HT1080 (cell line): ENCODE measurements around the gene CCDC167. TPM values are rescaled to one million over a fixed set of nuclear protein-coding genes. Genes with fewer than 3 reads are reported as not detected.
"Not testable (repeated sequence)": the region's sequence is repeated elsewhere in the genome, so short reads cannot be mapped to it uniquely, and the experiment has no call there.

ENCODE experiments used
- DNase-seq: peaks from one replicate; pipeline ENCODE4 v3.0.0-alpha.2; 2015; ENCODE audit warnings: low read depth
- total RNA-seq: library from RNA; depleted of rRNA; stranded (reverse); fragments of >200 nt; shearing (Covaris generic); gene quantifications from 2 replicates; pipeline ENCODE4 v1.2.3, GENCODE V29; 2014

Gene CCDC167
- total RNA-seq, 1 experiment from 2014 or later, result 19.5 TPM

DNA sequence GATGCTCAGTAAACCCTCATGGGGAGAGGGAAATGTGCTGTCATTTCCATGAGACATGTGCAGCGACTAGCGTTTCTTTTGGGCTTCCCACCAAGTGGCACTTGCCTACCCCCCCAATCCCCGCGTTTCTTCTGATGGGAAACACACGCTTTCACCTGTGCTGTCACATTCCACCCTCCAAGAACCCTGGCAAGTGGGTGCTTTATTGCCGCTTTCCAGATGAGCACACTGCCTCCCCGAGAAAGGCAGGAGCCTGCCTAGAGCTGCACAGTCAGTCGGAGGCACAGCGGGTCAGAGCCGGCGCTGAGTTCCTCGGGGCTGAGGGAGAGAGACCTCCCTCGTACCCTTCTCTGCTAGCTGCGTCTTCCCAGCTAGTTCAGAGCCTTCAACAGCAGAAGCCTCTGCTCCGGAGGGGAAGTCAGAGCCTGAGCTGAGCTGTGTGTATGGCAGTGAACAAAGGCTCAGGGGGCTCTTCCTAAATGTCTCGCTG is 12.3 kb upstream of the CCDC167 start:
- no peak for DNase-seq

DNA sequence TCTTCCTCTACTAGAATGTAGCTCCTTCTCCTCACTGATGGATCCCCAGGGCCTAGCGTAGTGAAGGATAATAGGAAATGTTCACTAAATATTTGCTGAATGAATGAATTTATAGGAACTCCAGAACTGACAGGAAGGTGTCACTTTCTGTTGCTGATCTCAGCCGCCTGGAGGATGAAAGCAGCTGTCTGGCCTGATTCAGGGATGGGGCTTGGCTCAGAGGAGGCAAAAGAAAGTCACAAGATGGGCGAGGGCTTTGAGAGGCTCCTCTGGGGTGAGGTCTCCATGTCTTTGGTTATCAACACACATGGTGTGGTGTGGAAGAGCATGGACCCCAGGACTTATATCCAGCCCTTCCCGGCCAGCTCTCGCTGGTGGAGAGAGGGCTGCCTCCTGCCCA is 11.5 kb upstream of the CCDC167 start:
- no peak for DNase-seq

DNA sequence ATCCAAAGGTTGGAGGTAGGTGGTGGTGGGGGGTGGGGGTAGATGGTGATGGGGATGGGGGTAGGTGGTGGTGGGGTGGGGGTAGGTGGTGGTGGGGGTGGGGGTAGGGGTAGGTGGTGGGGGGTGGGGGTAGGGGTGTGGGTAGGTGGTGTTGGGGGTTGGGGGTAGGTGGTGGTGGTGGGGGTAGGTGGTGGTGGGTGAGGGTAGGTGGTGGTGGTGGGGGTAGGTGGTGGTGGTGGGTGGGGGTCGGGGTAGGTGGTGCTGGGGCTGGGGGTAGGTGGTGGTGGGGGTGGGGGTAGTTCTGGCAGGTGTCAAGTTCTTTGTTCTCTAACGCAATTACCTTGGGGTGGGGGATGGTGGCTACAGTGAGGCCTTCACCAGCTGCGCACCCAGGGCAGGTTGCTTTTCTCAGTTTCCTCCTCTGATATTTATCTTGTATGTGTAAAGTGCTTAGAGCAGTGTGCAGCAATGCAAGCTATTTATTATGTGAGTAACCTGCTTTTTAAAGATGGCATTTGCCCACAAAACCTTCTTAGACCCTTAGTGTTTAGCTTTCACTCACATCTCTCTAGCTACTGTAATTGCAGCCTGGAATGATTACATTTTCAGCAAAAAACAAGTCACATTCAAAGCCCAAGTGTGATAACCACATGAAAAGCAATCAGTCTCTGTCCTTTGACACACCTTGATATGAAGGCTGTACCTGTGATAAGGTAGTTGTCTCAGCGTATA is 8.2 kb upstream of the CCDC167 start:
- DNase-seq, result no peak

DNA sequence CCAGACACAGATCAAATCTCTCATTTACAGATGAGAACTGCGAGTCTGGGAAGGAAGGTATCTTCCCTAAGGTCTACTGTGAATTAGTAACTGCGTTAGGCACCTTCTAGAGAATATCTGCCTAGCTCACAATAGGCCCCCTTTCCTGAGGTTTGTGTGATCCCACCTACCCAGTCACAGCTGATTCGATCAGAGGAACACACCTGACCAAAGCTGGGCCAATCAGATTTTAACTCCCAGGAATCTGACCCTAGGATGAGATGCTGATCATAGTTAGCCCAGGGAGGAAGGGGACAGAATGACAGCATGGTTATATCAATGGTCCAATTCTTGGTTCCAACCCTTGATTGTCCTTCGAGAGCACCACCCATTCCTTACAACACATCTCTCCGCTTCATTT is 7.4 kb upstream of the CCDC167 start:
- DNase-seq, result no peak

DNA sequence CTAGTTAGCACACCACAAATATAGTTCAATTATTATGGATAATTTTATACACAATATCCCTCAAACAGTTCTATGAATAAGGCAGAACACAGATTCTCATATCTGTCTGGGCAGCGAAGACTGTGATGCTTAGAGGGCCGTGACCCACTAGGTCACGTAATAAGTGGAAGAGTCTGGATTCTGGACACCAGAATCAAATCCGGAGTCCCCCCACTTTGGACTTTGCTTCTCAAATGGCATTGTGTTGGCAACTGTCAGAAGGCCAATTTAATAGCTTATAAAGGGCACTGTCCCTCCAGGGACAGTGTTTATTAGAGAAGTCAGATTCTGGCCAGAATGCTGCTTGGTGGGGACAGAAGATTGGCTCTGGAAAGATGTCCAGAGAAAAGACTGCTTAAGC is 6.8 kb upstream of the CCDC167 start:
- DNase-seq, result no peak

DNA sequence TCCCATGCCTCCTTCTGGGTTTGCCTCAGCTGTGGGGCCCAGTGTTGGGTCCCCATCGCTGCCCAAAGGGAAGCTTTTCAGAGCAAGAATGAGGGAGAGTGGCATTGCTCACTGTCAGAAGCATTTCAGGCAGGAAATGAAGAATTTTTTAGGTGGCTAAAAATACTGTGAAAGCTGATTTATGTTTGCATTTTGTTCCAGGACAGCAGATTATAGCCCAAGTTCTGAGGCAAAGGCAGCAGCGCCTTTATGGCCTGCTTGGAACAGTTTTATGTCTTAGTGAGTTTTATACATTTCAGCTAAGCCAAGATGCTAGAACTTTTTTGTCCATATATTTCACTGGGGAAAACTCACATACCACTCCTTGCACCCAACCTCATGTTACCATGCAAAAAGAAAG is 4.3 kb upstream of the CCDC167 start:
- no peak for DNase-seq

DNA sequence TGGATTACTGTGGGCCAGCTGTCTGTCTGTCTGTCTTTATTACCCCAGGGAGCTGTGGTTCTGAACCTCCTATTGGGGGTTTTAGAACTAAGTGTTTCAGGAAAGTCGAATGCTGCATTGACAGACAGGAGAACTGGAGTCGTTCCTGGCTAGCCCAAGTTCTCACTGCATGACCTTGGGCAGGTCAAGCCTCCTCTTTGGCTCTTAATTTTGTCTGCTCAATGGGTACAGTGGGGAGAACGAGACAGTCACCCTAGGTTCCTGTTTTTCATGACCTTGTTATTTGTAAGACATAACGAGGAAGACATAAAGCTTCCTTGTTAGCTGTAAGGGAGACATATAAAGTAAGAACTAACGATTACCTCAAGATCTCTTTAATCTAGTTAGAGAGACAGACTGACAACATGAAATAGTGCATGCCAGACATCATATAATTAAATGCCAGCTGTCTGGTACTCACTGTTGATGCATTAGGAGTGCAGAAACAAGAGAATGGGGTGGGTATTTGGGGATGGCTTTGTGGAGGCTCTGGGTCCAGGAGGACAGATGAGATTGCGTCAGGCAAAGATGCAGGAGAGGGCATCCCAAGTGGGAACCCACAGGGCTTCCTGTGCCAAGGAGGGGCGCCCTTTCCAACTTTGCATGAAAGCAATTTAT is 3.7 kb upstream of the CCDC167 start:
- DNase-seq, result no peak

DNA sequence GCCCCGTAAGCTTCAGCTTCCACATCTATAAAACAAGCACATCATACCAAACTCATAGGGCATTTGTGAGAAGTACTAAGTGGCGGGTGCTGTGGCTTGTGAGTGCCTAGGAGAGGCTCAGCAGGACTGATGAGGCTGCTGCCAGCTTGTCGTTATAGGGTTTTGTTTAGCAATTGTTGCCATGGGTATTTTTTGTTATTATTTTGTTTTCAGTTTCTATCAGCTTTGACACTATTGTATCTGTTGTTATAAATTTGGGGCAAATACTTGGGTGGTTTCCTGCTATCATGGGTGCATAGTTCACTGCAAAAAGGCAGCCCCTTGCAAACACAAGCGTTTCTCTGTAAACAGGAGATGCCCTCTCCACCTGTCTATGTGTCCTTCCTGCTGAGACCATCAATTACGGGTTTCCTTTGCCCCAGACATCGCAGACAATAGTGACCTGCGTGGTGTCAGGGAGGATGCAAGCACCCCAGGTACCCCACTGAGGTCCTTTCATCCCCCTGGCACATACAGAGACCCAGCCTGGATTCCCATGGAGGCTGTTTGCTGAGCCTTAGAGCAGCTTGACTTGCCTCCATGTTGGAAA is 3.1 kb upstream of the CCDC167 start:
- DNase-seq, result no peak

DNA sequence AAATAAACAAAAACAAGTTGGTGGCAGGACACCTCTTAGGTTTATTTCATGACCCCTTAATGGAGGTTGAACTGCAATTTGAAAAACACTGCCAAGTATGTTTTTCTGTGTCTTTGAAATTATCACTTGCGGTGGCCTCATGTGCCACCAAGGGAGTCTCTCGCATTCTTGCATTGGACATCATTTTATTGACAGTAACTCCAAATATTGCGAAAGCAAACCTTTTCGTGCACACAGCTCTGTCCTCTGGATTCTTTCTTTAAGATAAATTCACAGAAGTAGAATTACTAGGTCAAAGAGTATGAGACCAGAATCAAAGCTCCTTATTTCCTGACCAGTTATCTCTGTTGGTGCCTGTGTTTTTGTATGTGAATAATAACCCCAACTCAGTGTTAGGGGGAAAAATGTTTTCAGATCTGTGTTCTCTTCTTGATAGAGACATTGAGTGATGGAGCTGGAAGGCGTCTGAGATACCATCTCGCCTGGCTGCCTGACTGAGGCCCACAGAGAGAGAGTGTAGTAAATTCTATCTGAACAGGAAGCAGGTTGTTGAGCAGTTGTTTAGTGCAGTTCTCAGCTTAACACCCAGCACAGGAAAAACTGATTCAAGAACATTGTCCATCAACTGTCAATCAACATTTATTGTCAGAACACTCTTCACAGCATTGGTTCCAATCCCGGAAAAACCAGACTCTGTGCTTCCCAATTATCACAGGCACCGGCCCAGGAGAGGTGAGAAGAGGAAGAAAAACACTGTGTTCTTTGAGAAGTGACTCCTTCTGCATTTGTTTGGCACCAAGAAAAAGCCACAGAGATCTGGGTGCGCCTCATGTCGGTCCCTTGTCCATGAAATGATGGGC is 2.2 kb upstream of the CCDC167 start:
- no peak for DNase-seq

DNA sequence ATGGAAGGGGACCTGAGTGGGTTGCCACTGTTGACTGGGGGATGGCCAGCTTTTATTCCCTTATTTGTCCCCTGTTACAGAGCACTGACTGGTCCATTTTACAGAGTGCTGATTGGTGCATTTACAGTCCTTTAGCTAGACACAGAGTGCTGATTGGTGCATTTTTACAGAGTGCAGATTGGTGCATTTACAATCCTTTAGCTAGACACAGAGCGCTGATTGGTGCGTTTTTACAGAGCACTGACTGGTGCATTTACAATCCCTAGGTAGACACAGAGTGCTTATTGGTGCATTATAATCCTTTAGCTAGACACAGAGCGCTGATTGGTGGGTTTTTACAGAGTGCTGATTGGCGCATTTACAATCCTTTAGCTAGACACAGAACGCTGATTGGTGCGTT is 1.2 kb upstream of the CCDC167 start:
- DNase-seq, result not testable (repeated sequence)

DNA sequence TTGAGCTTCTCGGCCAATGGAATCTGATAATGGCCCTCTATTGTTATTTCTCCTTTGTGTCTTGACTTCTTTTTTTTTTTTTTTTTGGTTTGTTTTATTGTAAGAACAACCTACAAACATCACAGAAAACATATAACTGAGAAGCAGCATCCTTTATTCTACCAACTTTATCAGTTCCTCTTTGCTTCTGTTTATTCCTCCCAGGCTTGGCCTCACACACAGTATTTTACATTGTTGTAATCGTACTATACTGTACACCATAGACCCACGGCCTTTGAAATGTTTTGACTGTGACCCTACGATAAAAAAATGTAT is 558 bp upstream of the CCDC167 start:
- DNase-seq, result no peak

DNA sequence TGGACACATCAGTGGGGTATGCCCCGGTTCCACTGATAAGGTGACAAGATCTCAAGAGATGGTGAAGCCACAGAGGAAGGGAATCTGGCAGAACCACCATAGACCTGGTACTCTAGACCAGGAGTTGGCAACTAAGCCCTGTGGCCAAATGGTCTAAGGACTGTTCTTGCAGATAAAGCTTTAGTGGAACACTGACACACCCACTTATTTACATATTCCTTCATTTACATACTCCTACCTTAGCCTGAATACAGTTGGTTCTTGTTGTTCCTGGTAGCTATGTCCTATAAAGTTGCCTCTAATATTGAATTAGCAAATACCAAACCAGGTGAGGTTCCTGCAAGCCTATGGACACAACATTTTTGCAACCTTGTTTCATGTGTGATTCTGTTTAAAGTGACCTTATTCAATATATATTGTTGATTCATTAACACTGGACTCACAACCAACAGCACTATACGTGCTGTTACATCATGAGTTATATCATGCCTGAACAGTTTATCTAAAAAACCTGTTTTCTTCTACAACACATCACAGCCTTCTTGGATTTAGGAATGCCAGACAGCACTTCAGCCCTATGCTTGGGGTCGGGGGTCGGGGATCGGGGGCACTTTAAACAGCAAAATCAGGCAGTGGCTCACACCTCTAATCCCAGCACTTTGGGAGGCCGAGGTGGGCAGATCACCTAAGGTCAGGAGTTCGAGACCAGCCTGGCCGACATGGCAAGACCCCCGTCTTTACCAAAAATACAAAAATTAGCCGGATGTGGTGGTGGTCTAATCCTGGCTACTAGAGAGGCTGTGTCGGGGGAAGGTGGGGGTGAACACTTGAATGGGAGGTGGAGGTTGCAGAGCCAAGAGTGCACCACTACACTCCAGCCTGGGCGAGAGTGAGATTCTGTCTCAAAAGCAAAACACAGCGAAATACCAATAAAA is 2.5 kb downstream of the CCDC167 start:
- DNase-seq, result no peak

DNA sequence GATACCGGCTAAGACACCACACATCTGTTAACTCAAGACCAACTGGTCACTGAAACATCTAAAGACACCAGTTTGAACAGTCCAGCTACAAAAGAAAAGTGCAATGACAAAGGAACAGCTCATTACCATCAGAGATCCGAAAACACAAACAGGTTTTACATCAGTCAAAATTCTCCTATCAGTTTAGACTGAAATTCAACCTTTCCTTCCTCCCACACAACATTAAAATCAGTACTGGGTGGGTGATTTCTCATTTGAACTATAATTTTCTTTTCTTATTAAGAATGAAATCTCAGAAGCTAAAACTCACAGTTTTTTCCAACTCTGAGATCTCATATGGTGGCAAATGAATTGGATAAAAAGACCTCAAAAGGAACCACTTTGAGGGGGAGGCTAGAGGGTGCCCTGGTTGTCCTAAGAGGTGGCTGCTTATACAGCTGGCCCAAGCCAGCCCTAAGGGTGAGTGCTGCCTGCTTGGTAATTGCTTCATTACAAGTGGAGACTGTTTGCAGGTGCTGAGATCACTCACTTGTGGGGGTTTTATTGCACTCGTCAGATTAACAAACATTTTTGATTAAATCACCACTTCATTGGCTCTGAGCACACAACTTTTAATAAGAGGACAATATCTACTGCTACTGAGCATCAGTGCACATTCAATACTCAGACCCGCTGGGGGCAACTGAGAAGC is 4.3 kb downstream of the CCDC167 start:
- DNase-seq, result no peak

DNA sequence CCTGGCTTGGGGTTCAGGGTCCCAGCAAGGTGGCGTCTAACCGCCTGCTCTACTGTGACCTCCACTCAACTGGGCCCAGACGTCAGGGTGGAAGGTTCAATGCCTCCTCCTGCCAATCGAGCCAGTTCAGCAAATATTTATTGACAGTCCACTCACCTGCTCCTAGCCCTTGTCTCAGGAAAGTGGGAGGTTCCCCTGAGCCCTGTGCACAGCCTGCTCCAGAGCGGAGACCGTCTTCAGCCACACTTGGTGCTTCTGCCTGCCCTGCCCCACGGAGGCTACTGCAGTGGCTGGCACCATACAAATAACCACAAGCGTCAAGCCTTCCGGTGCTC is 6.1 kb downstream of the CCDC167 start:
- no peak for DNase-seq

DNA sequence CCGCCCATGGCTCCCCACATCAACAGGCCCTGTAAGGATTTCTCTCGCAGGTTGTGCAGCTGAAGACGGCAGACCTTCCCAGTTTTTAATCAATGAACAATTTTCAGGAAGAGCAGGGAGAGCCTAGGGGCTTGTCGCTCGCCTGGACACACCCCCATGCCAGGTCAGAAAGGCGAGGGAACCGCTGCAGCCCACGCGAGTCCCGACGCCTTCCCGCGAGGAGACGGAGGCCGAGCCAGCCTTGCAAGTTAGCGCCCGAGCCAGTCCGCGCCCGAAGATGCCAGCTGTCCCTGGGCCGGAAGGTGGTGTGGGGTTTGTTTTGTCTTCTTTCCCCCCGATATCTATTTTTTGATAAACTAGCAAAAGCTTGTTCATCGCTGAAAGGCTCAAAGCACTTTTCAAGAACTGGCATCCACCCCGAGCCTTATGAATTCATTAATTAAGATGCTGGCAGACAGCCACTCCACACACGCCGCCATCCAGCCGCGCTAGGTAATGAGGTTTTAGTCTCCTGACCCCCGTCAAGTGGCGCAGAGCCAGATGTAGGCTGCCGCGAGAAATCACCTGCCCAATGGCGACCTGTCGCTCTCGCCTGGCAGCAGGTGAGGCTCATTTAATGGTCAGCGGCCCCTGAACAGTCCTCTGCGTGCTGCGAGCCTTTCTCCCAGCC is 6.6 kb downstream of the CCDC167 start:
- DNase-seq, result no peak

DNA sequence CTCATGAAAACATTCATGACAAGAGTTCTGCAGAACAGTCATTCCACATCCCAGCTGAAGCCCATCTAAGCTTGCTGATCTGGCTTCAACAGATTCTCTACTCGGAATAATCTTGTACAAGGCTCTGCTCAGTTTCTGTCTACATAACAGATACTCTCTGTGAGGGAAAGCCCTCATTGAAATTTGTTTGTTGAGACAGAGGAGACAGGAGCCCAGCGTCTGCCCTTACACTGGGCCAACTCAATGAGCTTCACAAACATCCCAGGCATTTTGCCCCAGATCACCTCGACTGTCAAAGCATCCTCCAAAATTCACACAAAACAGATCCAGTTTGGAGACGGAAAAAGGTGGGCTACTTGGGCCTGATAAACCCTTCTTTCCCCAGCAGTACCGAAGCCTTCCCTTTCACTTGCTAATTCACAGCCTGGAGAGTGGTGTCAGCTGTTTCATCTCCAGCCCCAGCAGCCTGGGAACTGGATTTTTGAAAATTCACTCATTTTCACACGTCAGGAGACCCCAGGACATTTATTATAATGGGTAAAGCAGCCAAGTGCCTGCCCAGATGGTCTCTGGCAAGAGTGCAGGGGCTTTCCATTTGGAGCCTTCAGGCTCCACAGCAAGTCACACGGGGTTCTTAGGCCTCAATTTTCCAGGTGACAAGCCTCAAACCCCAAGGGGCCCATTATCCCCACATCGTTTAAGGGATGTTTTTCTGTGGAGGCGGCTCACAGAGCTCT is 7.3 kb downstream of the CCDC167 start:
- DNase-seq, result no peak

DNA sequence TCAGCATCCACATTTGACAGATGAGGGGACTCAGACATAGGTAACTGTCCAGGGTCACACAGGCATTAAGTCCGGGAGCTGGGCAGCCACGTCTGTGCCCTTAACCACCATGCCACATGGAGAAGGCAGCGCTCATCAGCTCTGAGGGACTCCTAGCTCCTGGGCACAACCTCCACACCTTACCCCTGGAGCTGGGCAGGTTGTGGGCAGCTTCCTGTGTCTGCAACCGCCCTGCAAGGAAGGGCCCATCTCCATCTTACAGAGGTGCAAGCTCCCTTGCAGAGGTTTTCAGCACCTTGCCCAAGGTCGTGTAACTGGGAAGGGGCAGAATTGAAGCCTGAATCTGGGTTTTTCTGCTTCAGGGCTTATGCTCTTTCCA is 7.9 kb downstream of the CCDC167 start:
- no peak for DNase-seq

DNA sequence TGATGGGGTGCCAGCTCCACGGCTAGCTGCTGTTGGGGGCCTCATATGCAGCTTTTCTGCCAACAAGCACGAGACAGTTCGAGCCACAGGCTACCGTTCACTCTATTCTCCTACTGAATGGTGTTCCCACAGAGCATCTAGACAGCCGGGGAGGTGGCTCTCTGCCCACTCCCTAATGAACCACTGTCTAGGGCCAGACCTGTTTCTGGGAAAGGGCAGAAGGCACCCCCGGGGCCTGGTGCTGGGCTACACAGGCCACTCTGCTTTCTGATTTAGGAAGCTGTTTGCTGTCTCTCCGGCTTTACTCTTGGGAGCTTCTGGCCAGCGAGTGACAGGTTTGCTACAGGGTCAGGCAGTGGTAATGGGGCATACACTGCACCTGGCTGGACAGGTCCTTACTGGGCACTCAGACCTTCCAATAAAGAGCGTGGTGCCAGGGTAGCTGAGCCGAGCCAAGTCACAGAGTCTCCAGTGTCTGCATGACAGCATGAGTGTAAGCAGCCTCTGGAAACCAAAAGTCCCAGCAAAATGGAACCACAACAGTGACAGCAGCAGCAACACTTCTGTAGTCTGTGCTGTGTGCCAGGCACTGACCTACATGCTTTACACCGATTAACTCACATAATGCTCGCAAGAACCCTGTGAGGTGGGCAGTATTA is 8.4 kb downstream of the CCDC167 start:
- no peak for DNase-seq
